SKM-1 (cell line): Measurements from ENCODE around the gene CACNG7.
"Not testable (repeated sequence)": the region's sequence is repeated elsewhere in the genome, so short reads cannot be mapped to it uniquely, and the experiment has no call there.

ENCODE experiments used
- DNase-seq: peaks from one replicate; lab custom pipeline; 2025; ENCODE audit not compliant: unreplicated experiment; lab: John Stamatoyannopoulos, UW

The CACNG7 gene

GRCh38 chr19:53908935-53909415 is at the start of gene CACNG7:
TSS of gene CACNG7 (plus strand) at chr19:53909278. CDS start at chr19:53912832, 3,554 bp downstream.
- no peak for DNase-seq

GRCh38 chr19:53864308-53864836 is 44.7 kb upstream of the CACNG7 start:
- DNase-seq, result no peak

- no peak for DNase-seq
Observed at GRCh38 chr19:53865523-53865917, 43.6 kb upstream of the CACNG7 start.

- DNase-seq, result no peak
Observed at GRCh38 chr19:53865918-53866864, 42.9 kb upstream of the CACNG7 start.

GRCh38 chr19:53866865-53867224 is 42.2 kb upstream of the CACNG7 start:
- DNase-seq, result no peak

- peak; percentile 35 for DNase-seq
Observed at GRCh38 chr19:53867225-53868090, 41.6 kb upstream of the CACNG7 start, which contains the start of gene MYADM. TSS of gene MYADM (plus strand) at chr19:53867883. CDS start at chr19:53873530, 5,647 bp downstream.

- DNase-seq, result no peak
Observed at GRCh38 chr19:53868091-53868891, 40.8 kb upstream of the CACNG7 start.

GRCh38 chr19:53868892-53869804 is 39.9 kb upstream of the CACNG7 start:
- peak; percentile 62 for DNase-seq

- DNase-seq, result not testable (repeated sequence)
Observed at GRCh38 chr19:53869805-53870484, 39.1 kb upstream of the CACNG7 start.

GRCh38 chr19:53870485-53870844 is 38.6 kb upstream of the CACNG7 start:
- DNase-seq, result peak; percentile 54

GRCh38 chr19:53871454-53871853 is 37.6 kb upstream of the CACNG7 start:
- DNase-seq, result no peak

GRCh38 chr19:53872762-53873161 is 36.3 kb upstream of the CACNG7 start:
- no peak for DNase-seq

GRCh38 chr19:53873773-53874605 is 35.1 kb upstream of the CACNG7 start:
- no peak for DNase-seq

GRCh38 chr19:53874606-53874990 is 34.5 kb upstream of the CACNG7 start:
- DNase-seq, result no peak

GRCh38 chr19:53875602-53876325 is 33.3 kb upstream of the CACNG7 start:
- DNase-seq, result no peak

GRCh38 chr19:53876651-53877224 is 32.3 kb upstream of the CACNG7 start:
- no peak for DNase-seq

- no peak for DNase-seq
Observed at GRCh38 chr19:53877361-53877766, 31.7 kb upstream of the CACNG7 start.
